PC-9 (cell line): Measurements from ENCODE around the gene RXRA. TPM values are rescaled to one million over a fixed set of nuclear protein-coding genes. Genes with fewer than 3 reads are reported as not detected.

Source experiments
- BruUV-seq: library from RNA; stranded (reverse); fragments of 400-500 nt; replicated peaks from 2 replicates; lab custom pipeline; 2021; lab: Mats Ljungman, UMichigan
- CTCF ChIA-PET: fragments of 300-600 bp; sonication (Branson Sonifier 250); formaldehyde crosslinking; loops from one replicate; lab custom pipeline; 2022; ENCODE audit warnings: antibody characterized with exemption; lab: Charles Lee
- POLR2A ChIA-PET: fragments of 300-600 bp; sonication (Branson Sonifier 250); formaldehyde crosslinking; loops from one replicate; lab custom pipeline; 2022; ENCODE audit warnings: antibody characterized with exemption; ENCODE audit not compliant: unreplicated experiment; lab: Charles Lee
- DNase-seq, 2 experiments: peaks; one replicate each; pipeline versions ENCODE4 v3.0.0 to v3.0.0-alpha.2; 2015 to 2022; ENCODE audit warnings: mixed read lengths in 1 of 2
- H2AFZ ChIP-seq: fragments of 200-600 bp; sonication (generic); 2 replicates; pipeline ENCODE4 v1.8.1; 2017; ENCODE audit warnings: antibody characterized with exemption
- H3F3A ChIP-seq: fragments of 200-600 bp; sonication (generic); 2 replicates; pipeline ENCODE4 v1.8.1; 2017; ENCODE audit warnings: antibody characterized with exemption, mild to moderate bottlenecking, low read depth; ENCODE audit not compliant: insufficient read depth
- H3K27ac ChIP-seq: fragments of 200-600 bp; sonication (generic); 2 replicates; pipeline ENCODE4 v1.6.1; 2016; ENCODE audit warnings: mixed run types
- H3K27me3 ChIP-seq: fragments of 200-600 bp; sonication (generic); 2 replicates; pipeline ENCODE4 v1.6.1; 2016; ENCODE audit warnings: low read depth, mixed run types; ENCODE audit not compliant: insufficient read depth
- H3K36me3 ChIP-seq: fragments of 200-600 bp; sonication (generic); 2 replicates; pipeline ENCODE4 v1.6.1; 2016; ENCODE audit warnings: low read depth, mixed run types
- H3K4me1 ChIP-seq: fragments of 200-600 bp; sonication (generic); replicated peaks from 2 replicates; pipeline ENCODE4 v1.6.1; 2016; ENCODE audit warnings: mixed run types; ENCODE audit not compliant: insufficient read depth
- H3K4me2 ChIP-seq: fragments of 200-600 bp; sonication (generic); 2 replicates; pipeline ENCODE4 v1.6.1; 2017; ENCODE audit warnings: mixed run types
- H3K4me3 ChIP-seq: fragments of 200-600 bp; sonication (generic); 2 replicates; pipeline ENCODE4 v1.6.1; 2016; ENCODE audit warnings: mixed run types
- H3K79me2 ChIP-seq: fragments of 200-600 bp; sonication (generic); 2 replicates; pipeline ENCODE4 v1.6.1; 2017; ENCODE audit warnings: low read depth, mixed run types
- H3K9me2 ChIP-seq: fragments of 200-600 bp; sonication (generic); 2 replicates; pipeline ENCODE4 v1.8.1; 2017; ENCODE audit warnings: mild to moderate bottlenecking; ENCODE audit not compliant: insufficient read depth
- H3K9me3 ChIP-seq: fragments of 200-600 bp; sonication (generic); 2 replicates; pipeline ENCODE4 v1.8.1; 2016; ENCODE audit warnings: low read depth; ENCODE audit not compliant: insufficient read depth
- H4K20me1 ChIP-seq: fragments of 200-600 bp; sonication (generic); 2 replicates; pipeline ENCODE4 v1.8.1; 2017; ENCODE audit not compliant: insufficient read depth
- EZH2 ChIP-seq: fragments of 200-600 bp; sonication (generic); IDR thresholded peaks from 2 replicates; pipeline ENCODE4 v1.8.0; 2017; ENCODE audit warnings: antibody characterized with exemption, low read depth
- intact Hi-C: fragments of 100-400 bp; cut with micrococcal nuclease; formaldehyde crosslinking; loops from one replicate; pipeline ENCODE4 v1.10.0; 2022; ENCODE audit not compliant: unreplicated experiment
- total RNA-seq: library from RNA; stranded (reverse); gene quantifications from 2 replicates; pipeline ENCODE4 v1.2.3, GENCODE V29; 2021
- TF ChIP-seq, protein P1 (sequence below): fragments of 200-600 bp; sonication (generic); conservative IDR thresholded peaks from 2 replicates; pipeline ENCODE4 v1.6.1; 2017; ENCODE audit warnings: mixed run types, antibody characterized with exemption, mild to moderate bottlenecking, moderate library complexity

RXRA gene
- total RNA-seq, 1 experiment from 2014 or later = 146 TPM

DNA sequence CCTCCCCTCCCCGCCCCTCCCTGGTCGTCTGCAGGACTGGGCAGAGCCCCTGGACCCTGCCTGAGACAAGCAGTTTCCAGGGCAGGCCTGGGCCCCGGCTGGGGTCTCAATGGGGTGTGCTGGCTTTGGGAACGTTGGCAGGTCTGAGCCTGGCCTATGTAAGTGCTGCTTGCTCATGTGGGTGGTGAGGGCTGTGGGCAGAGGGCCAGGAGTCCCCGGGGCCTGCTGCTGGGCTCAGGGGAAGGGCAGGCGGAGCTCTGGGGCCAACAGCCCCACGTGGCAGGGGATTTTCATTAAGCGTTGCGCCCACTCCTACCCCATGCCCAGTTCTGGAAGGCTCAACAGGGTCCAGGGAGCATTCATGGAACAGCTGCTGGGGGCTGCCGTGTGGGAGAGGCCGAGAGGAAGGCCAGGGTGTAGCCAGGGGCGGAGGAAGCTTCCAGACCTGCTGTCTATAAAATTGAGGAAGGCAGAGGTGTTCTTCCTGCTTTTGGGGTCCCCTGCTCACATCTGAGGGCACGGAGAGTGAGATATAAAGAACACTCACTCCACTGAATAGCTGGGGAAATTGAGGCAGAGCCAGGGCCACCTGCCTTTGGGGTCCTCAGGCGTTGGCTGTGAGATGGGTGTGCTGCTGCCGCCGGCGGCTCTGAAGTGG is 32.5 kb downstream of the RXRA start:
- Histone ChIP-seq H3F3A (peaks cover 62% of the 10 kb centered on the region), H3K4me2 (peak overlapping the region; percentile 98), H3K4me3 (peak overlapping the region; percentile 30; the same call in 1 of the 2 replicates), H3K27ac (peak overlapping the region; percentile 87), H3K36me3 (no peaks in the 10 kb centered on the region), H2AFZ (no peak overlapping the region), H3K79me2 (peaks cover 86% of the 10 kb centered on the region), H4K20me1 (peaks cover 19% of the 10 kb centered on the region; the same call in 1 of the 2 replicates), H3K27me3 (no peaks in the 10 kb centered on the region), H3K4me1 (peaks cover 76% of the 10 kb centered on the region), H3K9me2 (no peaks in the 10 kb centered on the region), H3K9me3 (no peaks in the 10 kb centered on the region)
- no TSS peak for BruUV-seq
- ChIA-PET POLR2A (interaction anchor here (0.5 kb wide), 1 partner anchor 48 kb away, joined by 7 read pairs; no protein-coding TSS in a partner anchor), CTCF (no interaction called here)
- intact Hi-C loops = no loop called here
- no peak for TF ChIP-seq EZH2
- TF ChIP-seq, protein P1, sequence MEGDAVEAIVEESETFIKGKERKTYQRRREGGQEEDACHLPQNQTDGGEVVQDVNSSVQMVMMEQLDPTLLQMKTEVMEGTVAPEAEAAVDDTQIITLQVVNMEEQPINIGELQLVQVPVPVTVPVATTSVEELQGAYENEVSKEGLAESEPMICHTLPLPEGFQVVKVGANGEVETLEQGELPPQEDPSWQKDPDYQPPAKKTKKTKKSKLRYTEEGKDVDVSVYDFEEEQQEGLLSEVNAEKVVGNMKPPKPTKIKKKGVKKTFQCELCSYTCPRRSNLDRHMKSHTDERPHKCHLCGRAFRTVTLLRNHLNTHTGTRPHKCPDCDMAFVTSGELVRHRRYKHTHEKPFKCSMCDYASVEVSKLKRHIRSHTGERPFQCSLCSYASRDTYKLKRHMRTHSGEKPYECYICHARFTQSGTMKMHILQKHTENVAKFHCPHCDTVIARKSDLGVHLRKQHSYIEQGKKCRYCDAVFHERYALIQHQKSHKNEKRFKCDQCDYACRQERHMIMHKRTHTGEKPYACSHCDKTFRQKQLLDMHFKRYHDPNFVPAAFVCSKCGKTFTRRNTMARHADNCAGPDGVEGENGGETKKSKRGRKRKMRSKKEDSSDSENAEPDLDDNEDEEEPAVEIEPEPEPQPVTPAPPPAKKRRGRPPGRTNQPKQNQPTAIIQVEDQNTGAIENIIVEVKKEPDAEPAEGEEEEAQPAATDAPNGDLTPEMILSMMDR = no peak
- DNase-seq = peak; percentile 67 to 74

DNA sequence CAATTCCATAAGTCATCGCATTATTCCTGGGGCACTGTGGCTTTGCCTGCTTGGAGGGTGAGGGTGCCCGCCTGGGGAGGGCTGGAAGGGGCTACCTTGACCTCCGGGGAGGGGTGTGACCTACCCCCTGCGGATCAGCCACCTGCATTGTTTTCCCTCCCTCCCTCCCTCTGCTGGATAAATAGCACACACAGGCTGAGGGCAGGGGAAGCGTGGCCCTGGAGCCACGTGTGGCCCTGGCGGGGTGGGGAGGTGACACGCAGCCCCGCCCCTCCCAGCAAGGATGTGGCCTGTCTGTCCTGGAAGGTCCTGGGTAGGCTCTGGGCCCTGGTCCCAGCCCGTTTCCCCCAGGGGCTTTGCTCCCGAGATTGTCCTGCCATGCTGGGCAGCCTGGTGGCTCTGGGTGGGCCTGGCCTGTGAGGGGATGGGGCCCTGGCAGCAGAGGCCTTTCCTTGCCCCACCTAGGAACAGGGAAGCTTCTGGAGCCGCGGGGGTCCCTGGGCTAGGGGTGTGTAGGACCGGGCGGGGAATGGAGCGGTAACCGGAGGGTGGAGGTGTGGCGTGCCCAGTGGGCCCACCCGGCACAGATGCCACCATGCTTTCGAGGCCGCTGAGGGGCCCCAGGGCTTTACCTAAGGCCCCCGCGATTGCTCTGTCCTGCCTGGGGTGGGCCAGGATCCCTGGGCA is 33.4 kb downstream of the RXRA start:
- H3K27me3 ChIP-seq = no peaks in the 10 kb centered on the region
- intact Hi-C loops = no loop called here
- peaks cover 86% of the 10 kb centered on the region for H3K79me2 ChIP-seq
- TF ChIP-seq EZH2 = no peak
- TF ChIP-seq, protein P1 = no peak; the same call in 1 of the 2 replicates
- H3K4me2 ChIP-seq = peak overlapping the region; percentile 98
- H3K36me3 ChIP-seq = no peaks in the 10 kb centered on the region
- peak; percentile 76 to 82 for DNase-seq
- peaks cover 14% of the 10 kb centered on the region; the same call in 1 of the 2 replicates for H4K20me1 ChIP-seq
- H3F3A ChIP-seq = peaks cover 54% of the 10 kb centered on the region
- ChIA-PET CTCF (no interaction called here), POLR2A (no interaction called here)
- no TSS peak for BruUV-seq
- no peaks in the 10 kb centered on the region for H3K9me2 ChIP-seq
- peak overlapping the region; percentile 30; the same call in 1 of the 2 replicates for H3K4me3 ChIP-seq
- no peaks in the 10 kb centered on the region for H3K9me3 ChIP-seq
- peak overlapping the region; percentile 87 for H3K27ac ChIP-seq
- H3K4me1 ChIP-seq = peaks cover 68% of the 10 kb centered on the region
- H2AFZ ChIP-seq = no peak overlapping the region

DNA sequence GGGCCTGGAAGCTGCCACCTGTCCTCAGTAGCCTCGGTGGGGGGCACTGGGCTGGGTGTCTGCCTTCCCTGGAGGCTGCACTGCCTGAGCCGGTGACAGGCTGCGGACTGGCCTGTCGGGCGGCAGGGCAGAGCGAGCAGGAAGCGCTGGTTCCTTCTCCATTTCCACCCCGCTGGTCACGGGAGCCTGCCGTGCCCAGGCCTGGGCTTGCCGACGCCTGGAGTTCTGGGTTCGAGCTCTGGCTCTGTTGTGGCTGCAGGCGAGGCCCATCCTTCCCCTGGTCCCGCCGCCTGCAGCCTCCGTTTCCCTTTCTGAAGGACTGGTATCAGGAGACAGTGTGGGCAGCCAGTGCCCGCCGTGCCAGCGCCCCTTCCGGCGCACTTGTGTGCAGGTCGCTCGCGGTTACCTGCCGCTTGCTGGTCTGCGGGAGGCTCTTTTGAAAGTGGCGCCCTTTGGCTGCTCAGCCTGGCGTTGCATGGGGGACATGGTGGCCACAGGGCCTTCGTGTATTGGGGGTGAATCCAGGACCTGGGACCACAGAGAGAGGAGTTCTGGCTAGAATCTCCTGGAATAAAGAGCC is 34.0 kb downstream of the RXRA start:
- Histone ChIP-seq H3K9me3 (no peaks in the 10 kb centered on the region), H3K27ac (no peak overlapping the region), H3K4me2 (peak overlapping the region; percentile 98), H3K9me2 (no peaks in the 10 kb centered on the region), H4K20me1 (peaks cover 16% of the 10 kb centered on the region), H3K79me2 (peaks cover 86% of the 10 kb centered on the region), H3K4me3 (no peak overlapping the region), H3K36me3 (no peaks in the 10 kb centered on the region), H2AFZ (no peak overlapping the region), H3F3A (peaks cover 47% of the 10 kb centered on the region), H3K4me1 (peaks cover 61% of the 10 kb centered on the region), H3K27me3 (no peaks in the 10 kb centered on the region)
- no peak for DNase-seq
- no TSS peak for BruUV-seq
- TF ChIP-seq, protein P1 = no peak
- no peak for TF ChIP-seq EZH2
- CTCF ChIA-PET = interaction anchor here (1.0 kb wide), 1 partner anchor 18 kb away, joined by 3 read pairs; no protein-coding TSS in a partner anchor
- intact Hi-C loops = no loop called here
- POLR2A ChIA-PET = no interaction called here
